Activated naive CD4-positive, alpha-beta T cell treated with anti-CD3 and anti-CD28 coated beads, Interleukin-2, amount 10 ng/mL, durations not matched to agents 7 days and 5 days (primary cell): ENCODE measurements around the gene UBE2E1.
A peak's percentile ranks its signal among the peaks of the same experiment; 100 is the strongest.
"Not testable (repeated sequence)": the region's sequence is repeated elsewhere in the genome, so short reads cannot be mapped to it uniquely, and the experiment has no call there.

Experiments
- CTCF ChIA-PET: fragments of 350-600 bp; sonication (Branson Sonifier 250); formaldehyde crosslinking; loops from one replicate; lab custom pipeline; 2021; ENCODE audit warnings: antibody characterized with exemption; lab: Charles Lee
- DNase-seq: peaks from one replicate; pipeline ENCODE4 v3.0.0-alpha.2; 2020
- H3K27ac Mint-ChIP-seq: one replicate; pipeline ENCODE4 v1.8.0; 2021; ENCODE audit warnings: mild to moderate bottlenecking, moderate library complexity, mixed read lengths
- H3K27me3 Mint-ChIP-seq: one replicate; pipeline ENCODE4 v1.8.0; 2021; ENCODE audit warnings: mild to moderate bottlenecking, mixed read lengths
- H3K36me3 Mint-ChIP-seq: one replicate; pipeline ENCODE4 v1.8.0; 2021; ENCODE audit warnings: mixed read lengths
- H3K4me1 Mint-ChIP-seq: one replicate; pipeline ENCODE4 v1.8.0; 2021; ENCODE audit warnings: mixed read lengths
- H3K4me3 Mint-ChIP-seq: one replicate; pipeline ENCODE4 v1.8.0; 2021; ENCODE audit warnings: mild to moderate bottlenecking, moderate library complexity, mixed read lengths
- H3K9me3 Mint-ChIP-seq: one replicate; pipeline ENCODE4 v1.8.0; 2021; ENCODE audit warnings: mixed read lengths

Gene UBE2E1

DNA sequence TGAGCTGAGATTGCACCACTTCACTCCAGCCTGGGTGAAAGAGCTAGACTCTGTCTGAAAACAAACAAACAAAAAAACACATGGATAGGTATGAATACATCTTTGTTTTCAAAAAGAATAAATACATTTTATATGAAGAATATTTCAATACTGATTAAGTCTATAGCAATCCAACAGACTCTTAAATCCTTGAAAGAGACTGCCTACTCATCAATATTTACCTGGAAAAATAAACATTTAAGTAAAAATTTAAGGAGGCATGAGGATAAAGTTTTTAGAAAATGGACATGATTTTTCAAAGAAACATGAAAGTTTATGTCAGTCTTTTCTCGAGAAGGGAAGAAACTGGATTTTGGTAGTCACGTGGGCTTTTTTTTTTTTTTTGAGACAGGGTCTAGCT lies 105.6 kb downstream of the UBE2E1 start:
- no peaks in the 10 kb centered on the region for H3K9me3 Mint-ChIP-seq
- CTCF ChIA-PET, result no interaction called here
- no peak overlapping the region for H3K4me3 Mint-ChIP-seq
- no peak overlapping the region for H3K27ac Mint-ChIP-seq
- peaks cover 7% of the 10 kb centered on the region for H3K27me3 Mint-ChIP-seq
- DNase-seq, result no peak
- peaks cover 20% of the 10 kb centered on the region for H3K4me1 Mint-ChIP-seq
- H3K36me3 Mint-ChIP-seq, result peaks cover 9% of the 10 kb centered on the region

DNA sequence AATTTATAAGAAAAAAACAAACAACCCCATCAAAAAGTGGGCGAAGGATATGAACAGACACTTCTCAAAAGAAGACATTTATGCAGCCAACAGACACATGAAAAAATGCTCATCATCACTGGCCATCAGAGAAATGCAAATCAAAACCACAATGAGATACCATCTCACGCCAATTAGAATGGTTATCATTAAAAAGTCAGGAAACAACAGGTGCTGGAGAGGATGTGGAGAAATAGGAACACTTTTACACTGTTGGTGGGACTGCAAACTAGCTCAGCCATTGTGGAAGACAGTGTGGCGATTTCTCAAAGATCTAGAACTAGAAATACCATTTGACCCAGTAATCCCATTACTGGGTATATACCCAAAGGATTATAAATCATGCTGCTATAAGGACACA lies 106.6 kb downstream of the UBE2E1 start:
- H3K4me1 Mint-ChIP-seq, result peaks cover 25% of the 10 kb centered on the region
- H3K27me3 Mint-ChIP-seq, result peaks cover 14% of the 10 kb centered on the region
- H3K9me3 Mint-ChIP-seq, H3K27ac Mint-ChIP-seq, H3K4me3 Mint-ChIP-seq, CTCF ChIA-PET, DNase-seq: not testable (repeated sequence)
- peaks cover 14% of the 10 kb centered on the region for H3K36me3 Mint-ChIP-seq

DNA sequence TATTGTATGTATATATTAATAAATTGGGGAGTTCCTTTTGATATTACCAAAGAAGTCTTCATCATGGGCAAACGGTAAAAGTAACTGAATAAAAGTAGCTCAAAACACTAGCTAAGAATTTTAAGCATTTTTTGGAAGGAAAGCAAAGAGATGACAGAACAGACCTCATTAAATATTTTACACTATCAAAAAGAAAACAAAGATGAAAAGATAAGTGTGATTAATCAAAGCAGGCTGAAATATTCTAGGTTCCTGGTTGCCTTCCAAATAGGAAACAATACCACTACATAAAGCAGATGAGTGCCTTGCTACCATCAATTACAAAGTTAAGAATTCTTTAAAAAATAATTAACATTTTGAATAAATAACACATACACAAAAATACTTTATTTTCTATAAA lies 107.4 kb downstream of the UBE2E1 start:
- CTCF ChIA-PET, result interaction anchor here (1.3 kb wide), 1 partner anchor 25 kb away, joined by 3 read pairs; no protein-coding TSS in a partner anchor

DNA sequence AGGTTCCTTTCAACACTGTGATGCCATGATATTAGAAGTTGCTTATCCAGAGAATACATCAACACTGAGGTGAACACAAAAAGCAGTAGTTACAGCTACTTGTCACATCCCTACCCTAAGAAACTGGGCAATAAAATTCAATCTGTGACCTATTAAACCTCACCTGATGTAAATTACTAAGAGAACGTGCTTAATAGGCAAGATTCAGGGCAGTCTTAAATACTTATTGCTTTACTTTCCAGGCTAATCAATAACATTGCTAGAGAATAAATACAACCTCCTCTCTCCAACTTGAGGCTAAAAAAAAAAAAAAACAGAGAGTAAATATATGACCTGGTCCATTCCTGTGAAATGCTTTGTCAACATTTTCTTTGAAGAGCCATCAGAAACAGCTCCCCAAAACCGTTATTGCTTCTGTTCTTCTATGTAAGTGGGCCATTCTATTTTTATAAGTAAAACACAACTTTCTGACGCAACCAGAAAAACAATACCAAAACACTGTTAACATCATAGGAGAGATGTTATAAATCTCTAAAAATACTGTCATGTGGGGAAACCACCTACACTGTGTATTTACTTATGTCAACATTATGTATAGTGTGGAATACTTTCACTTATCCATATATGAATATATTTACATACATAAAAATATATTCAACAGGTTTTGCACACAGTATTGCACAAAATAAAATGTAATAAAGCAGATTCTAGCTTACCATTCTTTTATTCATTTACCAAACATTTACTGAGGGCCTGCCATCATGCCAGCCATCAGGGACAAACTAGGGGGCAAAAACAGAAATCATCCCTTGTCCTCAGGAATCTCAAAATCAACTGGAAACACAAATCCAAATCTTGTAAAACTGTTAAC lies 108.4 kb downstream of the UBE2E1 start:
- Mint-ChIP-seq H3K27ac (no peak overlapping the region), H3K4me1 (peaks cover 39% of the 10 kb centered on the region), H3K36me3 (peaks cover 30% of the 10 kb centered on the region), H3K4me3 (no peak overlapping the region), H3K9me3 (no peaks in the 10 kb centered on the region), H3K27me3 (peaks cover 14% of the 10 kb centered on the region)
- DNase-seq, result no peak
- CTCF ChIA-PET, result interaction anchor here (1.3 kb wide), 1 partner anchor 26 kb away, joined by 3 read pairs; no protein-coding TSS in a partner anchor

More for the DNA sequence above, 107.4 kb downstream of the UBE2E1 start:
- peaks cover 14% of the 10 kb centered on the region for H3K27me3 Mint-ChIP-seq
- H3K27ac Mint-ChIP-seq, result no peak overlapping the region
- H3K9me3 Mint-ChIP-seq, result no peaks in the 10 kb centered on the region
- no peak for DNase-seq
- no peak overlapping the region for H3K4me3 Mint-ChIP-seq
- H3K36me3 Mint-ChIP-seq, result peaks cover 22% of the 10 kb centered on the region
- peaks cover 30% of the 10 kb centered on the region for H3K4me1 Mint-ChIP-seq

DNA sequence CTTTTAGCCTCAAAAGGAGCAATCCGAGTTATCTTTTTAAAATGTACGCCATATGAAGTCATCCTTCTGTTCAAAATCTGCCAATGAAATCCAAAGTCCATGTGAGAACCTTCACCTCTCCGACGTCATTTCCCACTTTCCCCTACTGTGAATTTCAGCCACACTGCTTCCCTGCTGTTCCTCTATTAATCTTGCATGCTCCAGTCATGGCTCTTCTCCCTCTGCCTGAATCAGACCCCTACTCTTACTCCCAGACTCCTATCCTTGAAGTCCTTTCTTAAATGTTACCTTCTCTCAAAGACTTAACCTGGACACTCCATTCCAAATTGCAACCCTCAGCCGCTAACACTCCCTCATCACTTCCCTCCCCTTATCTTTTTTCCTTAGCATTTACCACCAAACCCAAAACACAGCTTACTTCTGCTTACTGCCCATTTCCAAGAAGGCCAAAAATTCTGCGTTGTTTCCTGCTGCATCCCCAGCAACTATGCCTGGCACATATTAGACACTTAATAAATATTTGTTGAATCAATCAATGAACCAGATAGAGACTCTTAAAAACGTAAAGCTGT lies 109.9 kb downstream of the UBE2E1 start:
- peaks cover 54% of the 10 kb centered on the region for H3K4me1 Mint-ChIP-seq
- CTCF ChIA-PET, result no interaction called here
- H3K9me3 Mint-ChIP-seq, result no peaks in the 10 kb centered on the region
- H3K4me3 Mint-ChIP-seq, result peak overlapping the region; percentile 93
- H3K27me3 Mint-ChIP-seq, result peaks cover 14% of the 10 kb centered on the region
- no peak for DNase-seq
- peaks cover 41% of the 10 kb centered on the region for H3K36me3 Mint-ChIP-seq
- H3K27ac Mint-ChIP-seq, result peak overlapping the region; percentile 11

DNA sequence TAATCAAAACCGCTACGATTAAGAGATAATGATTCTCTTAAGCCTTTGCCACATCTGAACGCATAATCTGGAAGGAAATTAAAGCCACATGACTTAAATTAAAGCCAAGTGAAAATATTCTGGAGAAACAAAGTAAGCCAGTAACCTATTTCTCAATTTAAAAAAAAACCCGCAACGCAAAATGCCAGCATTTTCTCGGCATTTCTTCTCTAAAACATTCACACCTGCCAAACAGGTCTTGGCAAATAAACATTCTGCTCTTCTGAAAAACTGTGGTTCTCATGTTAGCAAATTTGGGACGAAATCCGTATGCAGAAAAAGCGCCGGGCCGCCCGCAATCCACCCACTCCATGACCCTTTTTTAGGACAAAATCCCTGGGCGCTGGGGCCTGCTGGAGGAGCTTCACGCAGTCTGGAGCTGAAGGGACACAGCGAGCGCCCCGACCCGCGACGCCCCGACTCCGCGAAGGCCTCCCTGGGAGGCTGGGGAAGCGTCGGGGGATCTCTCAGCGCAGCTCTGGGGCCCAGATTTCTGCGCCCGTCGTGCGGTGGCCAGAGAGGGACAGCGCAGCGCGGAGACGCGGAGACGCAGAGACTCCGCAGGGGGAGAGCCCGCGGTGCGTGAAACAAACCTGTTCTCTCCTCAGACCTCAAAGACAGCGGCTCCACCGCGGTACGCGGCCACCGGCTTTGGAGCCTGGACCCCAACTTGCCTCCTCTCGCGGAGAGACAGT lies 110.6 kb downstream of the UBE2E1 start:
- Mint-ChIP-seq H3K4me3 (peak overlapping the region; percentile 93), H3K27ac (peak overlapping the region; percentile 98), H3K36me3 (peaks cover 42% of the 10 kb centered on the region), H3K9me3 (no peaks in the 10 kb centered on the region), H3K4me1 (peaks cover 57% of the 10 kb centered on the region), H3K27me3 (peaks cover 14% of the 10 kb centered on the region)
- CTCF ChIA-PET, result interaction anchor here (1.0 to 2.2 kb wide), 3 partner anchors 28 to 30 kb away, joined by 4 to 5 read pairs (median 4); no protein-coding TSS in a partner anchor
- DNase-seq, result no peak

DNA sequence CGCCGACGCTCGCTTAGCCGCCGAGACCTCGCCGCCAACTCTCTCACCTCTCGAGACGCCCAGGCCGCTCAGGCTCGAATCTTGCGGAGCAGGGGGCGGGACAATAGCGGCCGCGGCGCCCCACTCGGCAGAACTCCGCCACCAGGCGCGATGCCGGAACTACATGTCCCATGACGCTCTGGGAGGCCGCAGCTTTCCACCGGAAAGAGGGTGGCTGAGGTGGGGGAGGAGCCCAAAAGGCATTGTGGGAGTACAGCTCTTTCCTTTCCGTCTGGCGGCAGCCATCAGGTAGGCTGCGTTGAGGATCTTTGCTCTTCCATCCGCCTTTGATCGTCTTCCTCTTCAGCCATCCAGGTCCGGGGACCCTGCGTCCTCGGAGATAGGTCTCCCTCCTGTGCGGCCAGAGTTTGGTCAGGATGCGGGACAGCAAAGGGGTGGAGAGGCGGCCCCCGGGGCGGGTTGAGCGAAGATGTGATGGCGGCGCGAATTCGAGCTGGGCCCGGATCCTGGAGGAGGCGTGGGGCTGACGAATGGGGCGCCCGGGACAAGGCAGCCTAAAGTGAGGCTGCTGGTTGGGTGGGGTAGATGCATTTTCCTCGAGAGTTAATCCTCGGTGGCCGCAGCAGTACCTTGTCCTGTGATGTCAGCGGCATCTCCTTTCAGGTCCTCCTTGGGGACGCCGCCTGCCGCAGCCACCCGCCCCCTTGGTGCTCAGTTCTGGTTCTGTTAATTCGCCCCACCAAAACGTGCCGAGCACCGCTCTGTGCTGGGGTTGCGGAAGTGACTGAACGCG lies 111.3 kb downstream of the UBE2E1 start, which contains the start of the genes NKIRAS1 and RPL15:
NKIRAS1 (minus strand) TSS at position 105 of the 793 bp plus-strand sequence. CDS start 6,086 bp downstream, outside the sequence.
RPL15 (plus strand) TSS at position 247 of the 793 bp plus-strand sequence. CDS start 728 bp downstream, outside the sequence.
- peaks cover 46% of the 10 kb centered on the region for H3K36me3 Mint-ChIP-seq
- H3K27ac Mint-ChIP-seq, result peak within 1 kb of the TSS; percentile 98

DNA sequence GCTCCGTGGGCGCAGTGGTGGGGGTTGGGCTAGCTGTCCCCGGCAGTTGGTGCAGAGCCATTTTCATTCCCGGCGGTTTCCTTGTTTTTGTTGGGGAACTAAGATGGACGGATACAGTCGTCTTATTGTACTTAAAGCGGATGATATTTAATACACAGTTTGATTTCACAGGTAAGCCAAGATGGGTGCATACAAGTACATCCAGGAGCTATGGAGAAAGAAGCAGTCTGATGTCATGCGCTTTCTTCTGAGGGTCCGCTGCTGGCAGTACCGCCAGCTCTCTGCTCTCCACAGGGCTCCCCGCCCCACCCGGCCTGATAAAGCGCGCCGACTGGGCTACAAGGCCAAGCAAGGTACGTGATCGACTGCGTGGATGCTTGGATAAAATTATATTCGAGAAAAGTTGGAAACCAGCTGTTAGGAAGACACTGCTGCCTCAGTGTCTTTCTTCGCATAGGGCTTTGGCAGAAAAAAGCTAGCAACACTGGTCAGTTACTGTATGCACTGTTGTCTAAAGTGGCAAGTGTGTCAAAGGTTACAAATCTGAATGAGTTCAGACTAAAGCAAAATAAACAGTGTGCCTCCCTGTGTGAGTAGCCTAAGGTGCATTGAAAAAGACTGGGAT lies 112.0 kb downstream of the UBE2E1 start:
- peaks cover 57% of the 10 kb centered on the region for H3K4me1 Mint-ChIP-seq
- peaks cover 14% of the 10 kb centered on the region for H3K27me3 Mint-ChIP-seq
- CTCF ChIA-PET, result interaction anchor here (1.2 to 2.2 kb wide), 2 partner anchors 27 to 29 kb away, joined by 4 to 5 read pairs; no protein-coding TSS in a partner anchor
- not testable (repeated sequence) for DNase-seq, H3K9me3 Mint-ChIP-seq
- peak overlapping the region; percentile 98 for H3K27ac Mint-ChIP-seq
- peaks cover 46% of the 10 kb centered on the region for H3K36me3 Mint-ChIP-seq
- peak overlapping the region; percentile 93 for H3K4me3 Mint-ChIP-seq

More for the DNA sequence above, 111.3 kb downstream of the UBE2E1 start, which contains the start of the genes NKIRAS1 and RPL15:
- CTCF ChIA-PET, result interaction anchor here (1.0 to 2.2 kb wide), 3 partner anchors 27 to 30 kb away, joined by 4 to 5 read pairs (median 4); no protein-coding TSS in a partner anchor
- Mint-ChIP-seq H3K27me3 (peaks cover 14% of the 10 kb centered on the region), H3K4me1 (peaks cover 57% of the 10 kb centered on the region), H3K4me3 (peak within 1 kb of the TSS; percentile 93), H3K9me3 (no peaks in the 10 kb centered on the region)
- peak; percentile 98 for DNase-seq

- Mint-ChIP-seq H3K4me3 (peak overlapping the region; percentile 93), H3K27ac (peak overlapping the region; percentile 98), H3K36me3 (peaks cover 46% of the 10 kb centered on the region), H3K27me3 (peaks cover 14% of the 10 kb centered on the region), H3K4me1 (peaks cover 57% of the 10 kb centered on the region)
- H3K9me3 Mint-ChIP-seq, DNase-seq: not testable (repeated sequence)
- CTCF ChIA-PET, result interaction anchor here (2.2 kb wide), 1 partner anchor 26 kb away, joined by 5 read pairs; no protein-coding TSS in a partner anchor
Measured at GRCh38 chr3:23918331-23918730, 112.6 kb downstream of the UBE2E1 start.

GRCh38 chr3:23919628-23920027 lies 113.9 kb downstream of the UBE2E1 start:
- Mint-ChIP-seq H3K4me3 (no peak overlapping the region), H3K4me1 (peaks cover 52% of the 10 kb centered on the region), H3K27ac (no peak overlapping the region), H3K36me3 (peaks cover 46% of the 10 kb centered on the region), H3K9me3 (no peaks in the 10 kb centered on the region), H3K27me3 (peaks cover 14% of the 10 kb centered on the region)
- no peak for DNase-seq
- CTCF ChIA-PET, result no interaction called here

DNA sequence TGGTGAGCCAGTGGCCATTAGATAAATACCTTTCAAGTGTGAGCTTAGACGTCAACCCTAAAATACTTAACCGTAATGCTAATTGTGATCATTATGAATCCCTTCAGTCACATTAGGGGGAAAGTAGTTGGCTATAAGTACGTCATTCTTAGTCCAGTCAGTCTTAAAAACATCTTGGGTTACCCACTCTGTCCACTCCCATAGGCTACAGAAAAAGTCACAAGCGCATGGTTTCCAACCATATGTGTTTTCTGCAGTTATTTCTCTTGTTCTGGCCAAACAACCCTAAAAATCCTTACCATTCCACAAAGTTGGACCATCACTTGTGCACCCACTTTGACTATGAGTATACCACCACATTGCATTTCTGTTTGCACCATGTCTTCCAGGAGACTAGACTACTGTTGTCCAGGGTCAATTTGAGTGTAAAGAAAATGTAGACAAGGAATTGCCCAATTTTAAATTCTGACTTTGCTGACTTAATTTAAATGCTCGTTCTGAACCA lies 114.4 kb downstream of the UBE2E1 start:
- H3K4me1 Mint-ChIP-seq, result peaks cover 46% of the 10 kb centered on the region
- CTCF ChIA-PET, result no interaction called here
- H3K4me3 Mint-ChIP-seq, result no peak overlapping the region
- H3K36me3 Mint-ChIP-seq, result peaks cover 46% of the 10 kb centered on the region
- H3K27ac Mint-ChIP-seq, result no peak overlapping the region
- DNase-seq, result no peak
- no peaks in the 10 kb centered on the region for H3K9me3 Mint-ChIP-seq
- H3K27me3 Mint-ChIP-seq, result peaks cover 14% of the 10 kb centered on the region

- Mint-ChIP-seq H3K36me3 (peaks cover 45% of the 10 kb centered on the region), H3K4me3 (no peak overlapping the region), H3K27ac (no peak overlapping the region)
Measured at GRCh38 chr3:23921052-23921511, 115.3 kb downstream of the UBE2E1 start.

More at GRCh38 chr3:23921052-23921511, 115.3 kb downstream of the UBE2E1 start:
- CTCF ChIA-PET, result interaction anchor here (0.6 kb wide), 1 partner anchor 690 kb away, joined by 3 read pairs; no protein-coding TSS in a partner anchor
- Mint-ChIP-seq H3K27me3 (peaks cover 10% of the 10 kb centered on the region), H3K9me3 (no peaks in the 10 kb centered on the region), H3K4me1 (peaks cover 39% of the 10 kb centered on the region)
- DNase-seq, result no peak
